ENCODE data around the gene NANOG.
"Not testable (repeated sequence)": the region's sequence is repeated elsewhere in the genome, so short reads cannot be mapped to it uniquely, and the experiment has no call there.

DNA sequence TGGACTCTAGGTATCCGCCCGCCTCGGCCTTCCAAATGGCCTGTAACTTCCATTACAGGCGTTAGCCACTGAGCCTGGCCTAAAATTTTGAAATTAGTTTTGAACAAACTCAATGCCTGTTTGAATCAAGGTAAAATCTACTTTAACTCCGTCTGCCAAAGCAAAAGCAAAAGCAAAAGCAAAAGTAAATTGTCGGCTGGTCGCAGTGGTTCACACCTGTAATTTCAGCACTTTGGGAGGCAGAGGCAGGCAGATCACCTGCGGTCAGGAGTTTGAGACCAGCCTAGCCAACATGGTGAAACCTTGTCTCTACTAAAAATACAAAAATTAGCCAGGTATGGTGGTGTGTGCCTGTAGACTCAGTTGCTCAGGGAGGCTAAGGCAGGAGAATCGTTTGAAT lies 33.5 kb upstream of the NANOG start:
- TF ChIP-seq, protein P1, sequence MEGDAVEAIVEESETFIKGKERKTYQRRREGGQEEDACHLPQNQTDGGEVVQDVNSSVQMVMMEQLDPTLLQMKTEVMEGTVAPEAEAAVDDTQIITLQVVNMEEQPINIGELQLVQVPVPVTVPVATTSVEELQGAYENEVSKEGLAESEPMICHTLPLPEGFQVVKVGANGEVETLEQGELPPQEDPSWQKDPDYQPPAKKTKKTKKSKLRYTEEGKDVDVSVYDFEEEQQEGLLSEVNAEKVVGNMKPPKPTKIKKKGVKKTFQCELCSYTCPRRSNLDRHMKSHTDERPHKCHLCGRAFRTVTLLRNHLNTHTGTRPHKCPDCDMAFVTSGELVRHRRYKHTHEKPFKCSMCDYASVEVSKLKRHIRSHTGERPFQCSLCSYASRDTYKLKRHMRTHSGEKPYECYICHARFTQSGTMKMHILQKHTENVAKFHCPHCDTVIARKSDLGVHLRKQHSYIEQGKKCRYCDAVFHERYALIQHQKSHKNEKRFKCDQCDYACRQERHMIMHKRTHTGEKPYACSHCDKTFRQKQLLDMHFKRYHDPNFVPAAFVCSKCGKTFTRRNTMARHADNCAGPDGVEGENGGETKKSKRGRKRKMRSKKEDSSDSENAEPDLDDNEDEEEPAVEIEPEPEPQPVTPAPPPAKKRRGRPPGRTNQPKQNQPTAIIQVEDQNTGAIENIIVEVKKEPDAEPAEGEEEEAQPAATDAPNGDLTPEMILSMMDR (conservative IDR thresholded peaks at IDR 0.05) = not testable (repeated sequence)
- not testable (repeated sequence) for TF ChIP-seq ZFX (IDR thresholded peaks at IDR 0.05)
